SU-DHL-6 (cell line): ENCODE results near the gene RNASET2.

ENCODE experiments used
- H2AFZ ChIP-seq: fragments of 200-600 bp; sonication (generic); 2 replicates; pipeline ENCODE4 v1.6.1; 2014; ENCODE audit warnings: low read depth, mild to moderate bottlenecking, moderate library complexity, mixed read lengths, antibody characterized with exemption, low read length; ENCODE audit not compliant: severe bottlenecking
- H3F3A ChIP-seq: fragments of 200-600 bp; shearing (Covaris generic); 2 replicates; pipeline ENCODE4 v1.6.0; 2016; ENCODE audit warnings: antibody characterized with exemption, mild to moderate bottlenecking; ENCODE audit not compliant: insufficient read depth
- H3K27ac ChIP-seq: fragments of 200-600 bp; sonication (generic); 2 replicates; pipeline ENCODE4 v1.5.1; 2016; ENCODE audit warnings: low read depth, mild to moderate bottlenecking, low read length, moderate library complexity, mixed read lengths
- H3K27me3 ChIP-seq: fragments of 200-600 bp; sonication (generic), shearing (Covaris generic); 2 replicates; pipeline ENCODE4 v1.6.0; 2014; ENCODE audit warnings: mild to moderate bottlenecking, low read length
- H3K36me3 ChIP-seq: fragments of 200-600 bp; sonication (generic); 2 replicates; pipeline ENCODE4 v1.6.1; 2014; ENCODE audit warnings: mild to moderate bottlenecking, low read length, mixed read lengths
- H3K4me2 ChIP-seq: fragments of 300-600, 200-600 bp; shearing (Covaris generic), sonication (generic); 2 replicates; pipeline ENCODE4 v1.6.0; 2014; ENCODE audit warnings: low read length, low read depth, mild to moderate bottlenecking; ENCODE audit not compliant: poor library complexity, severe bottlenecking
- H3K4me3 ChIP-seq: fragments of 200-600 bp; sonication (generic); 2 replicates; pipeline ENCODE4 v1.5.1; 2014; ENCODE audit warnings: antibody characterized with exemption, low read length, mild to moderate bottlenecking, mixed read lengths; ENCODE audit not compliant: insufficient read depth, poor library complexity, severe bottlenecking
- H3K79me2 ChIP-seq: fragments of 200-600 bp; sonication (generic); 2 replicates; pipeline ENCODE4 v1.6.1; 2014; ENCODE audit warnings: mild to moderate bottlenecking, low read length, moderate library complexity; ENCODE audit not compliant: insufficient read depth
- H3K9ac ChIP-seq: fragments of 200-600 bp; sonication (generic); 2 replicates; pipeline ENCODE4 v1.7.0; 2014; ENCODE audit warnings: mild to moderate bottlenecking, low read length
- H3K9me2 ChIP-seq: fragments of 200-600 bp; sonication (generic); replicated peaks from 2 replicates; pipeline ENCODE4 v1.6.1; 2014; ENCODE audit warnings: low read length; ENCODE audit not compliant: insufficient read depth
- H3K9me3 ChIP-seq: fragments of 200-600 bp; sonication (generic); 2 replicates; pipeline ENCODE4 v1.6.1; 2014; ENCODE audit warnings: low read length, mixed read lengths; ENCODE audit not compliant: insufficient read depth
- H4K20me1 ChIP-seq: fragments of 200-600 bp; sonication (generic); 2 replicates; pipeline ENCODE4 v1.6.1; 2014; ENCODE audit warnings: low read depth, mild to moderate bottlenecking, antibody characterized with exemption, low read length, moderate library complexity, mixed read lengths
- CTCF ChIP-seq: fragments of 200-600 bp; sonication (generic); IDR thresholded peaks from one replicate; pipeline ENCODE4 v1.5.1; 2017; ENCODE audit warnings: antibody characterized with exemption, mild to moderate bottlenecking, low read length, moderate library complexity; ENCODE audit not compliant: insufficient read depth, poor library complexity, severe bottlenecking
- EZH2phosphoT487 ChIP-seq: fragments of 200-600 bp; sonication (generic), shearing (Covaris generic); conservative IDR thresholded peaks from 2 replicates; pipeline ENCODE4 v1.6.1; 2018; ENCODE audit warnings: mild to moderate bottlenecking, antibody characterized with exemption, low read length, moderate library complexity, mixed read lengths

Gene RNASET2

DNA sequence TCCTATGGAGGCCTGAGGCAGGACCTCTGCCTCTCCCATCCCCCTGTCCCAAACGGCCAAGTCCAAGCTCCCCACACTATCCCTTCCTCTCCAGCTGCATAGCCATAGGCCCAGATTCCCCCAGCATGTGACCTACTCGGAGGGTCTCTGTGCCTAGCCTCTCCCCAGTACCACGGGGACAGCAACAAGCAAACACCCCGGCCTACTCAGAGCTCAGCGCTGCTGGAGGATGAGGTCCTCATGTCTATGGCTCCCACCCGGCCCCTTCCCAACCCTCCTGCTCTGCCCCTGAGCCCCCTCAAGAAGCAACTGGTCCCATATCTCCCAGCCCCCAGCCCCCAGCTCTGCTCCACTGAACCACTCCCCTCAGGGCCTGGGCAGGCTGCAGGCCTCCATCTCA, 24.2 kb downstream of the RNASET2 start:
- Histone ChIP-seq H3K79me2 (no peaks in the 10 kb centered on the region), H3K9me2 (no peaks in the 10 kb centered on the region), H3K36me3 (no peaks in the 10 kb centered on the region), H3F3A (no peaks in the 10 kb centered on the region), H3K9me3 (no peaks in the 10 kb centered on the region), H3K9ac (no peak overlapping the region), H4K20me1 (no peaks in the 10 kb centered on the region), H3K27ac (no peak overlapping the region), H3K27me3 (no peaks in the 10 kb centered on the region), H3K4me3 (no peak overlapping the region), H2AFZ (no peak overlapping the region), H3K4me2 (no peak overlapping the region)
- TF ChIP-seq CTCF = no peak
- no peak for TF ChIP-seq EZH2phosphoT487

- no peaks in the 10 kb centered on the region for H3K9me2 ChIP-seq
- no peak overlapping the region for H3K27ac ChIP-seq
- no peaks in the 10 kb centered on the region for H3F3A ChIP-seq
- no peaks in the 10 kb centered on the region for H3K36me3 ChIP-seq
- no peak overlapping the region for H3K4me2 ChIP-seq
- H3K9ac ChIP-seq = no peak overlapping the region
- H4K20me1 ChIP-seq = no peaks in the 10 kb centered on the region
- H3K4me3 ChIP-seq = no peak overlapping the region
- no peaks in the 10 kb centered on the region for H3K9me3 ChIP-seq
- no peaks in the 10 kb centered on the region for H3K27me3 ChIP-seq
- H2AFZ ChIP-seq = no peak overlapping the region
- no peaks in the 10 kb centered on the region for H3K79me2 ChIP-seq
- no peak for TF ChIP-seq CTCF
- no peak for TF ChIP-seq EZH2phosphoT487
Observed at GRCh38 chr6:166931426-166931970, 24.9 kb downstream of the RNASET2 start.

DNA sequence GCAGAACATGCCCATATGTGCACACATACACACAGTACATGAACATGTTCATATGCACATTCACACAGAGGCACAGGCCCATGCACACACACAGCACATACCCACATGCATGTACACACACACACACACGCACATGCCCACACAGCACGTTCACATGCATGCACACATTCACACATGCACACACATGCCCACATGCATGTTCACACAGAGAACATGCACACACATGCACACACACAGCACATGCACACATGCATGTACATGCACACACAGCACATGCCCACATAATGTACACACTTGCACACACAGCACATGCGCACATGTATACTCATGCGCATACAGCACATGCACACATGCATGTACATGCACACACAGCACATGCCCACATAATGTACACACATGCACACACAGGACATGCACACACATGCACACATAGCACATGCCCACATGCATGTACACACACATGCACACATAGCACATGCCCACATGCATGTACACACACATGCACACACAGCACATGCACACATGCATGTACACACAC, 25.9 kb downstream of the RNASET2 start:
- Histone ChIP-seq H3K9ac (no peak overlapping the region), H3K4me2 (no peak overlapping the region)

More for the DNA sequence above, 25.9 kb downstream of the RNASET2 start:
- Histone ChIP-seq H3K27me3 (no peaks in the 10 kb centered on the region), H3K9me3 (no peaks in the 10 kb centered on the region), H3F3A (no peaks in the 10 kb centered on the region), H3K79me2 (no peaks in the 10 kb centered on the region), H2AFZ (no peak overlapping the region), H3K9me2 (no peaks in the 10 kb centered on the region), H4K20me1 (no peaks in the 10 kb centered on the region), H3K27ac (no peak overlapping the region), H3K4me3 (no peak overlapping the region), H3K36me3 (no peaks in the 10 kb centered on the region)
- TF ChIP-seq EZH2phosphoT487 (no peak), CTCF (no peak)
